HL-60 (cell line): ENCODE results near the gene JPH3.

Source experiments
- CTCF ChIP-seq: IDR thresholded peaks from one replicate; pipeline ENCODE4 v1.5.1; 2011; ENCODE audit warnings: low read length, control low read depth, inconsistent platforms; ENCODE audit not compliant: insufficient read depth
- POLR2AphosphoS5 ChIP-seq: IDR thresholded peaks from 2 replicates; pipeline ENCODE4 v1.6.1; 2012; ENCODE audit warnings: low read depth

GRCh38 chr16:87616556-87616955 lies 14.2 kb downstream of the JPH3 start:
- TF ChIP-seq CTCF = no peak
- no peak for TF ChIP-seq POLR2AphosphoS5
